ENCODE data around the gene GNAI2. TPM values are rescaled to one million over a fixed set of nuclear protein-coding genes. Genes with fewer than 3 reads are reported as not detected.
"Not testable (repeated sequence)": the region's sequence is repeated elsewhere in the genome, so short reads cannot be mapped to it uniquely, and the experiment has no call there.

The GNAI2 gene
- polyA plus RNA-seq, 3 donors = 914 to 1,492 (median 1,165) TPM

DNA sequence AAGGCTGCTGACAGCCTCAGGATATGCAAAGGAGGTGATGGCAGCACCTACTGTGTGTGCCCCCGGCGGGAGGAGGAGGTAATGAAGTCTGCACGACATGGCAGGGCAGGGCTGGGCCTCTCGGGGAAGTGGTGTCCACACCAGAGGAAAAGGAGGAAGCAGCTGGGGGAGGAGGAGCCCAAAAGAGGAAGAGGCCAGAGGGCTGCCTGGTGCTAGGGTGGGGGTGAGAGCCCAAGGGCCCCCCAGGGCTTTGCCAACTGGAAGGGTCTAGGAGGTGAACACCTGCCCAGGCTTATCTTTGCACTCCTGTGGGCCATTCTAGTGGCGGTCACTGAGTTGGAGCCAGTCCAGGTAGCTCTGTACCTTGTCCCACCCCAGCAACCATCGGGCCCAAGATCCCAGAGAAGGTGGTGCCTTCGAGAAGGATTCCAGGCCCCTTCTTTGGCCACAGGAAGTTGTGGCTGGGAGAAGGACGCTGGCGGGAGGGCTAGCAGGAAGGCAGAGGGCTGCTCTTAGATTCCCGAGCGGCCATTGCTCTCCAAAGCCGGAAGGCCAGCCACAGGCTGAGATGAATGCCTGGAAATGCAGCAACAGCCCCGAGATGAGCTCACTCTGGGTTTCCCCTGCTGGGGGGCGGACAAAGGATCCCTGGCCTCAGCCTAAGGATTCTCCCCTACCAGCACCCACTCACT lies 7.0 kb downstream of the GNAI2 start:
- Mint-ChIP-seq H3K27ac (peak overlapping the region; percentile 96 to 98 (median 98)), H3K9me3 (peaks cover 0 to 2% (median 0%) of the 10 kb centered on the region in 7 donors), H3K36me3 (peaks cover 36 to 78% of the 10 kb centered on the region in 2 donors), H3K4me1 (peaks cover 95% of the 10 kb centered on the region), H3K27me3 (ENCODE audit: low read depth in 3 of 3) (peaks cover 0 to 3% (median 1%) of the 10 kb centered on the region in 3 donors), H3K4me3 (peak overlapping the region; percentile 70 to 84)
- TF ChIP-seq CTCF (IDR thresholded peaks at IDR 0.05) = no peak
- Histone ChIP-seq H3K4me2 (replicated peaks; ENCODE audit: extremely low read depth, low read length, poor library complexity, severe bottlenecking) (peak overlapping the region; percentile 77), H3K27me3 (ENCODE audit: control insufficient read depth in 2 of 2, insufficient read depth in 2 of 2, low read length in 2 of 2) (no peaks in the 10 kb centered on the region), H3K79me2 (ENCODE audit: insufficient read depth, low read length) (peaks cover 100% of the 10 kb centered on the region), H2AFZ (ENCODE audit: insufficient read depth, low read depth, low read length, poor library complexity, severe bottlenecking) (no peak overlapping the region), H3K4me3 (replicated peaks in 1 of 3; ENCODE audit: low read depth in 2 of 3, low read length in 3 of 3) (peak overlapping the region; percentile 30 to 73 (median 38)), H3K36me3 (replicated peaks in 1 of 2; ENCODE audit: control insufficient read depth in 1 of 2, insufficient read depth in 2 of 2, low read length in 2 of 2) (peaks cover 32 to 34% of the 10 kb centered on the region in 2 donors), H4K20me1 (ENCODE audit: insufficient read depth, low read length) (peaks cover 92% of the 10 kb centered on the region), H3K4me1 (ENCODE audit: control insufficient read depth in 1 of 2, insufficient read depth in 2 of 2, low read length in 2 of 2) (peaks cover 98 to 100% of the 10 kb centered on the region in 2 donors), H3K27ac (ENCODE audit: low read depth in 1 of 2, low read length in 2 of 2) (peak overlapping the region; percentile 98 to 100), H3K9ac (ENCODE audit: insufficient read depth, low read length, poor library complexity, severe bottlenecking) (peak overlapping the region; percentile 97), H3K9me3 (replicated peaks in 1 of 2; ENCODE audit: control insufficient read depth in 1 of 2, insufficient read depth in 1 of 2, low read length in 2 of 2) (no peaks in the 10 kb centered on the region)
- intact Hi-C loops (cut with micrococcal nuclease) = loop anchor here in 1 of 2 donors (1.0 kb wide), 1 partner anchor 9 kb away; no protein-coding TSS in a partner anchor
- WGBS (ENCODE audit: insufficient coverage) = under 1% methylated on average over 13 of the region's 14 CpGs
- peak; percentile 94 to 96 (median 94) for DNase-seq

DNA sequence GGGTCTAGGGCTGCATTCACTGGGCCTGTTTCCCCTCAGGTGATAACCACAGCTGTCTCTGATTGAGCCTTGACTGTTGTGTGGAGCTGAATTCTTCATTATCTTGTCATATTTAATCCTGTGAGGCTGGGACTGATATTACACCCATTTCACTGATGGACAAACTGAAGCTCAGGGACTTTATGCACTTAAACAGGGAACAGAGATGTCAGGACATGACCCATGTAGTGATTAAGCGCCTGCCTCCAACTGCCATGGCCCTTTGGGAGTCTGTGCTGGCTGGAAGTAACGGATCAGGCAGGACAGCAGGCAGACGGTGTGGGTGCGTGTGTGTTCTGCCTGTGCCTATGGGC lies 7.5 kb downstream of the GNAI2 start:
- Histone ChIP-seq H3K4me2 (replicated peaks; ENCODE audit: extremely low read depth, low read length, poor library complexity, severe bottlenecking) (peak overlapping the region; percentile 77), H3K4me1 (ENCODE audit: control insufficient read depth in 1 of 2, insufficient read depth in 2 of 2, low read length in 2 of 2) (peaks cover 99 to 100% of the 10 kb centered on the region in 2 donors), H2AFZ (ENCODE audit: insufficient read depth, low read depth, low read length, poor library complexity, severe bottlenecking) (no peak overlapping the region), H3K27ac (ENCODE audit: low read depth in 1 of 2, low read length in 2 of 2) (peak overlapping the region; percentile 98 to 100), H3K9me3 (replicated peaks in 1 of 2; ENCODE audit: control insufficient read depth in 1 of 2, insufficient read depth in 1 of 2, low read length in 2 of 2) (no peaks in the 10 kb centered on the region), H3K4me3 (replicated peaks in 1 of 3; ENCODE audit: low read depth in 2 of 3, low read length in 3 of 3) (peak overlapping the region in 2 of 3 experiments; percentile 38 to 73), H3K79me2 (ENCODE audit: insufficient read depth, low read length) (peaks cover 100% of the 10 kb centered on the region), H3K9ac (ENCODE audit: insufficient read depth, low read length, poor library complexity, severe bottlenecking) (peak overlapping the region; percentile 97), H4K20me1 (ENCODE audit: insufficient read depth, low read length) (peaks cover 92% of the 10 kb centered on the region), H3K27me3 (ENCODE audit: control insufficient read depth in 2 of 2, insufficient read depth in 2 of 2, low read length in 2 of 2) (no peaks in the 10 kb centered on the region), H3K36me3 (replicated peaks in 1 of 2; ENCODE audit: control insufficient read depth in 1 of 2, insufficient read depth in 2 of 2, low read length in 2 of 2) (peaks cover 37 to 39% of the 10 kb centered on the region in 2 donors)
- H3K4me3 Mint-ChIP-seq = peak overlapping the region; percentile 70 to 84
- 84% methylated on average over 4 of the region's 4 CpGs for WGBS (ENCODE audit: insufficient coverage)
- H3K27me3 Mint-ChIP-seq (ENCODE audit: low read depth in 3 of 3) = peaks cover 0 to 3% (median 0%) of the 10 kb centered on the region in 3 donors
- intact Hi-C loops (cut with micrococcal nuclease) = loop anchor here in 1 of 2 donors (1.0 kb wide), 1 partner anchor 9 kb away; no protein-coding TSS in a partner anchor
- peaks cover 98% of the 10 kb centered on the region for H3K4me1 Mint-ChIP-seq
- no peak for DNase-seq
- H3K27ac Mint-ChIP-seq = peak overlapping the region; percentile 96 to 98 (median 98)
- H3K9me3 Mint-ChIP-seq = peaks cover 0 to 2% (median 0%) of the 10 kb centered on the region in 7 donors
- peaks cover 38 to 80% of the 10 kb centered on the region in 2 donors for H3K36me3 Mint-ChIP-seq
- no peak for TF ChIP-seq CTCF (IDR thresholded peaks at IDR 0.05)

- Histone ChIP-seq H3K4me1 (ENCODE audit: control insufficient read depth in 1 of 2, insufficient read depth in 2 of 2, low read length in 2 of 2) (peaks cover 99 to 100% of the 10 kb centered on the region in 2 donors), H3K4me2 (replicated peaks; ENCODE audit: extremely low read depth, low read length, poor library complexity, severe bottlenecking) (peak overlapping the region; percentile 77), H3K36me3 (replicated peaks in 1 of 2; ENCODE audit: control insufficient read depth in 1 of 2, insufficient read depth in 2 of 2, low read length in 2 of 2) (peaks cover 38 to 41% of the 10 kb centered on the region in 2 donors), H3K79me2 (ENCODE audit: insufficient read depth, low read length) (peaks cover 100% of the 10 kb centered on the region), H3K27ac (ENCODE audit: low read depth in 1 of 2, low read length in 2 of 2) (peak overlapping the region; percentile 98 to 100), H3K4me3 (replicated peaks in 1 of 3; ENCODE audit: low read depth in 2 of 3, low read length in 3 of 3) (peak overlapping the region in 1 of 3 experiments; percentile 73), H4K20me1 (ENCODE audit: insufficient read depth, low read length) (peaks cover 92% of the 10 kb centered on the region), H3K9ac (ENCODE audit: insufficient read depth, low read length, poor library complexity, severe bottlenecking) (peak overlapping the region; percentile 97)
- H3K9me3 ChIP-seq (replicated peaks in 1 of 2; ENCODE audit: control insufficient read depth in 1 of 2, insufficient read depth in 1 of 2, low read length in 2 of 2); H3K27me3 Mint-ChIP-seq (ENCODE audit: low read depth in 3 of 3); H3K9me3 Mint-ChIP-seq; H3K27me3 ChIP-seq (ENCODE audit: control insufficient read depth in 2 of 2, insufficient read depth in 2 of 2, low read length in 2 of 2); H2AFZ ChIP-seq (ENCODE audit: insufficient read depth, low read depth, low read length, poor library complexity, severe bottlenecking): not testable (repeated sequence)
- Mint-ChIP-seq H3K27ac (peak overlapping the region; percentile 96 to 98 (median 98)), H3K4me3 (peak overlapping the region; percentile 69 to 74), H3K4me1 (peaks cover 91% of the 10 kb centered on the region), H3K36me3 (peaks cover 32 to 78% of the 10 kb centered on the region in 2 donors)
- DNase-seq = peak in 2 of 3 donors; percentile 51 to 57
- WGBS (ENCODE audit: insufficient coverage) = no CpG with 5 or more reads among the region's 6 CpGs
- intact Hi-C loops (cut with micrococcal nuclease) = loop anchor here in 1 of 2 donors (1.0 kb wide), 1 partner anchor 14 kb away; no protein-coding TSS in a partner anchor
These were observed 8.8 kb downstream of the GNAI2 start for GRCh38 chr3:50244813-50245212.
